Activated B cell treated with CpG ODN at 0.5 μM for 24 hours (primary cell): Measurements from ENCODE around the gene LZTFL1. TPM values are rescaled to one million over a fixed set of nuclear protein-coding genes. Genes with fewer than 3 reads are reported as not detected.

ENCODE experiments used
- ATAC-seq: fragments of 200-7000 bp; cut with Tn5 transposase; one replicate; pipeline ENCODE4 v1.10.0; 2021; ENCODE audit warnings: low read depth, mild to moderate bottlenecking, moderate library complexity
- CTCF ChIA-PET: fragments of 350-600 bp; sonication (Branson Sonifier 250); formaldehyde crosslinking; loops from one replicate; lab custom pipeline; 2021; ENCODE audit warnings: antibody characterized with exemption; lab: Charles Lee
- POLR2A ChIA-PET: fragments of 350-600 bp; sonication (Branson Sonifier 250); formaldehyde crosslinking; loops from one replicate; lab custom pipeline; 2021; ENCODE audit warnings: antibody characterized with exemption; lab: Charles Lee
- DNase-seq: peaks from one replicate; pipeline ENCODE4 v3.0.0; 2022
- H3K27ac Mint-ChIP-seq: one replicate; pipeline ENCODE4 v1.8.0; 2020; ENCODE audit warnings: mixed read lengths
- H3K27me3 Mint-ChIP-seq: one replicate; pipeline ENCODE4 v1.8.0; 2021; ENCODE audit warnings: mixed read lengths
- H3K36me3 Mint-ChIP-seq: one replicate; pipeline ENCODE4 v1.8.0; 2021; ENCODE audit warnings: low read depth, mixed read lengths
- H3K4me1 Mint-ChIP-seq: one replicate; pipeline ENCODE4 v1.8.0; 2021; ENCODE audit warnings: mixed read lengths
- H3K4me3 Mint-ChIP-seq: one replicate; pipeline ENCODE4 v1.8.0; 2020; ENCODE audit warnings: mild to moderate bottlenecking, mixed read lengths
- H3K9me3 Mint-ChIP-seq: one replicate; pipeline ENCODE4 v1.8.0; 2020; ENCODE audit warnings: mixed read lengths
- intact Hi-C: fragments of 100-400 bp; cut with micrococcal nuclease; formaldehyde crosslinking; loops from one replicate; pipeline ENCODE4 v1.15.1; 2024
- total RNA-seq: library from RNA; stranded (reverse); gene quantifications from 2 replicates; pipeline ENCODE4 v1.2.3, GENCODE V29; 2022
- TF ChIP-seq, protein P1 (sequence below): fragments of 200-600 bp; IDR thresholded peaks from one replicate; pipeline ENCODE4 v1.8.0; 2022; ENCODE audit warnings: antibody characterized with exemption, mild to moderate bottlenecking

Gene LZTFL1
- total RNA-seq, 1 donor from 2014 or later: 12.6 TPM

DNA sequence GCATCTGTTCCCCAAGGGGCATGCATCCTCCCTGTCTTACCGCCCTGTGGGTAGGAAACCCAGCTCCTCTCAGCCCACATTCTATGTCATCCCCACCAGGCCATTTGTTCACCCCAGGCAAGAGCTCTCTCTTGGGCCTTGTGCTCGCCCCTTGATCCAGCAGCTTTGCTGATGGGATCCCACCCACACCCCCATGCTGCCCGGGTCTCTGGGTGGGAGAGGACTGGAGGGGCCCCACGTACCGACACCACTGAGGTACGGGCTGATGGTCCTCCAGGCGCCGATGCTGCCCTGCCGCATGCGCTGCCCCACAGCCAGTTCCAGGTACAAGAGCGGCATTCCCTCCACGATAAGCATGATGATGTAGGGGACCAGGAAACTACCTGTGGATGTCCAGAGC is 60.1 kb downstream of the LZTFL1 start:
- no peak for ATAC-seq

DNA sequence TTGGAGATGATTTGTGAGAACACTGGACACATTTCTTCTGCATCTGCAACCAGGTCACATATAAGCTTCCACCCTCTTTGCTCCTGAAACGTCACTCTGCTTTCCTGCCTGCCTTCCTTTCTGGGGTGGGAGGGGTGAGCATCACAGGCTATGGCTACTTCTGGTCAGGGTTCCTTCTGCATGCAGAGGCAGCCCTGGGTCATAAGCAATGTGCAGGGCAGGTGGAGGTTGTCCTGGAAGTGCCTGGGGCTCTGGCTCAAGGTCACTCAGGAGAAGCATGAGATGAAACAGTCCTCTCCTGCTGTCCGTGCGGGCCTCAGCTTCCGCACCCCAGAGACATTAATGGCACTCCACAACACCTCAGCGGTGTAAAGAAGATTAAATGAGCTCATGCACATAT is 60.6 kb downstream of the LZTFL1 start:
- TF ChIP-seq, protein P1, sequence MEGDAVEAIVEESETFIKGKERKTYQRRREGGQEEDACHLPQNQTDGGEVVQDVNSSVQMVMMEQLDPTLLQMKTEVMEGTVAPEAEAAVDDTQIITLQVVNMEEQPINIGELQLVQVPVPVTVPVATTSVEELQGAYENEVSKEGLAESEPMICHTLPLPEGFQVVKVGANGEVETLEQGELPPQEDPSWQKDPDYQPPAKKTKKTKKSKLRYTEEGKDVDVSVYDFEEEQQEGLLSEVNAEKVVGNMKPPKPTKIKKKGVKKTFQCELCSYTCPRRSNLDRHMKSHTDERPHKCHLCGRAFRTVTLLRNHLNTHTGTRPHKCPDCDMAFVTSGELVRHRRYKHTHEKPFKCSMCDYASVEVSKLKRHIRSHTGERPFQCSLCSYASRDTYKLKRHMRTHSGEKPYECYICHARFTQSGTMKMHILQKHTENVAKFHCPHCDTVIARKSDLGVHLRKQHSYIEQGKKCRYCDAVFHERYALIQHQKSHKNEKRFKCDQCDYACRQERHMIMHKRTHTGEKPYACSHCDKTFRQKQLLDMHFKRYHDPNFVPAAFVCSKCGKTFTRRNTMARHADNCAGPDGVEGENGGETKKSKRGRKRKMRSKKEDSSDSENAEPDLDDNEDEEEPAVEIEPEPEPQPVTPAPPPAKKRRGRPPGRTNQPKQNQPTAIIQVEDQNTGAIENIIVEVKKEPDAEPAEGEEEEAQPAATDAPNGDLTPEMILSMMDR: no peak
- CTCF ChIA-PET: no interaction called here
- intact Hi-C loops: no loop called here
- no peak overlapping the region for H3K27ac Mint-ChIP-seq
- ATAC-seq (no peak), DNase-seq (no peak)
- POLR2A ChIA-PET: no interaction called here
- H3K4me3 Mint-ChIP-seq: no peak overlapping the region
- H3K4me1 Mint-ChIP-seq: no peaks in the 10 kb centered on the region
- H3K27me3 Mint-ChIP-seq: no peaks in the 10 kb centered on the region
- peaks cover 10% of the 10 kb centered on the region for H3K9me3 Mint-ChIP-seq
- no peaks in the 10 kb centered on the region for H3K36me3 Mint-ChIP-seq

More for the DNA sequence above, 60.1 kb downstream of the LZTFL1 start:
- POLR2A ChIA-PET: no interaction called here
- intact Hi-C loops: no loop called here
- TF ChIP-seq, protein P1: no peak
- Mint-ChIP-seq H3K27ac (no peak overlapping the region), H3K4me3 (no peak overlapping the region), H3K27me3 (no peaks in the 10 kb centered on the region), H3K4me1 (no peaks in the 10 kb centered on the region), H3K9me3 (peaks cover 10% of the 10 kb centered on the region), H3K36me3 (no peaks in the 10 kb centered on the region)
- DNase-seq: no peak
- CTCF ChIA-PET: no interaction called here

DNA sequence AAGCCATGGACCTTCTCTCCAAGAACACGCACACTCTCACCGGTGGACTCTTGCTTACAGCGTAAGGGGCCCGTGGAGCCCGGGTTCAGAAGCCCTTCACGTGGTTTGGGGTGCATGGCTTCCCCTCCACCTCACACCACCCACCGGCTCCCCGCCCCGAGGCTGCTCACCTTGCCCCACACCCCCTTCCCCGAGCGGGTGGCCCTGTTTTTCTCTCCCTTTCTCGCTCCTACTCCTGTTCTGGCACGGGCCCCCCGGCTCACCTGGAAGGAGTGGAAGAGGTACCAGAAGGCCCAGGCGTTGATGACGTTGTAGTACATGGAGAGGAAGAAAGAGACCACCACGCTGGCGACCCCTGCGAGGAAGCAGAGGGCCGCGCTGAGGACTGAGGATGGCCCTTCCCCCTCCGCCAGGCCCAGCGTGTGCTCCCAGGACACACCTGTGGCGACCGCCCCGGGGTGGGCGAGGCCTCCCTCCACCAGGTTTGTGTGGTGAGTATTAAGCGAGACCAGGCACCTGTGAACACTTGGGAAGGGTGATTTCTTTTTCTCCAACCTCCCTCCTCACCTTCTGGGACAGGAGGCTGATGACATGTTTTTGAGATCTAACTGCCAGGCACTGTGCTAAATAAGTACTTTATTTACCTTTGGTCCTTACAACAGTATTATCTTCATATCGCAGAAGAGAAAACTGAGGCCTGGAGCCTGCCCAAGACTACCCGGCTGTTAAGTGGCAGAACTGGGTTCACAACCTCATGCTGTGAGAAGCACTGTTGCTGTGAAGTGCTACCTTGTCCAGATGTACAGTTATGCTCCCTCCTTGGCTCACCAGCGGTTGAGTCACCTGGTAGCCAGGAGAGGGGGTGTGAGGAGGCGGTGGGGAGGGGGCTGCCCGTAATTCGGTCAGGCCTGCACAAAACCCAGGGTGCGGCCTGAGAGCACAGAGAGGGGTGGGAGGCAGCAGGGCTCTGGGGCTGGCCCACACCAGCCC is 61.9 kb downstream of the LZTFL1 start:
- Mint-ChIP-seq H3K4me1 (no peaks in the 10 kb centered on the region), H3K9me3 (peaks cover 9% of the 10 kb centered on the region), H3K27me3 (peaks cover 2% of the 10 kb centered on the region), H3K27ac (no peak overlapping the region), H3K4me3 (no peak overlapping the region), H3K36me3 (no peaks in the 10 kb centered on the region)
- ATAC-seq (no peak), DNase-seq (no peak)
- POLR2A ChIA-PET: no interaction called here
- TF ChIP-seq, protein P1: no peak
- intact Hi-C loops: no loop called here
- CTCF ChIA-PET: no interaction called here

DNA sequence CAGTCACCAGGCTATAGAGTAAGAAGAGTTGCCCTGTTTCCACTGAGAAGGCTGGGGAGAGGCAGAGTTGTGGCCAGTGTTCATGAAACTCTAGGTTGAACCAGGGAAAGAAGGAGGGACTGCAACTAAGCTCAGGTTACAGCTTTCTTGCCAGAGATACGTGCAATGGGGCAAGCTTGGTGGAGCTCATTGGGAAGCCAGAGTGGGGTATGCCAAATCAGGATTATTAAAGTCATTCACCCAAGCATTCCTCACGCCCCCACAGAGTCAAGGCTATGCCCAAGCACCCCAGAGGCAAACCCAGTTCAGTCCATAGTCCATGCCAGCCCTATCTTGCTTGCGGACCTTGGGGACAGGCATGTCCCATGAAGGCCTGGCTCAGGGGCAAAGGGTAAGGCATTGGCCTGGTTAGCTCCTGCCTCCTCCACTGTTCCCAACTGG is 63.1 kb downstream of the LZTFL1 start:
- H3K27ac Mint-ChIP-seq: no peak overlapping the region
- no peaks in the 10 kb centered on the region for H3K9me3 Mint-ChIP-seq
- no peak overlapping the region for H3K4me3 Mint-ChIP-seq
- CTCF ChIA-PET: no interaction called here
- ATAC-seq (no peak), DNase-seq (no peak)
- TF ChIP-seq, protein P1: no peak
- intact Hi-C loops: no loop called here
- no peaks in the 10 kb centered on the region for H3K4me1 Mint-ChIP-seq
- POLR2A ChIA-PET: no interaction called here
- H3K36me3 Mint-ChIP-seq: no peaks in the 10 kb centered on the region
- peaks cover 2% of the 10 kb centered on the region for H3K27me3 Mint-ChIP-seq

DNA sequence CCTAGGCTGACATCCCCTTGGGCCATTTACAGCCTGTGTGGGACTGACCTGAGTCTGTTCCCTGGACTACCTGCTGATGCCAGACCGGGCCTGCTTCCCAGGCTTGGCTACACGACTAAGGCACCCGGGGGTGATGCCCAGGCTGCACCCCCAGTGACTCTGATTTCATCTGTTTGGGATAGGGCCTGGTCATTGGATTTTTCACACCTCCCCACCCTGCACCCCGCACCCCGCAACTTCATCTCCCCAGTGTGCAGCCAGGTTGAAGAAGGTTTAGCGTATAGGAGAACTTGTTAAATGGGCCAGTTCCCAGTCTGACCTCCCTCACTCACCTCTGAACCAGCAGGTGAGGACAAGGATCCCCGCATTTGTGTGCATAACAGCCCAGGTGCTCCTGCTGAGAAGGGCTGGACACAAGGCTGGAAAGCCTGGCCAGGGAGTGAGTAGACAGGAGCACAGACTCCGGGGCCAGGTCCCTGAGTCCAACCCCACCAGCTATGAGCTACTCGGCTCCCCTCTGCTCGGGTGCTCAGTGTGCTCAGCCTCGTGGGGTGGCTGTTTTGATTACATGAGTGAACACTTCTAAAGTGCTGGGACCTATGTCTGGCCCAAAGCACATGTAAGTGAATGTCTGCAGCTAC is 64.1 kb downstream of the LZTFL1 start:
- no peaks in the 10 kb centered on the region for H3K4me1 Mint-ChIP-seq
- DNase-seq: no peak
- H3K27me3 Mint-ChIP-seq: peaks cover 5% of the 10 kb centered on the region
- no peaks in the 10 kb centered on the region for H3K9me3 Mint-ChIP-seq
- H3K36me3 Mint-ChIP-seq: no peaks in the 10 kb centered on the region
- ATAC-seq: no peak
- ChIA-PET POLR2A (no interaction called here), CTCF (interaction anchor here (1.3 kb wide), 1 partner anchor 16 kb away, joined by 5 read pairs; no protein-coding TSS in a partner anchor)
- no peak overlapping the region for H3K4me3 Mint-ChIP-seq
- no peak overlapping the region for H3K27ac Mint-ChIP-seq
- TF ChIP-seq, protein P1: no peak
- intact Hi-C loops: no loop called here
